Ovary (tissue), 9 donors: ENCODE data around the gene MYO15B. TPM values are rescaled to one million over a fixed set of nuclear protein-coding genes. Genes with fewer than 3 reads are reported as not detected.
A peak's percentile ranks its signal among the peaks of the same experiment; 100 is the strongest.
"Not testable (repeated sequence)": the region's sequence is repeated elsewhere in the genome, so short reads cannot be mapped to it uniquely, and the experiment has no call there.

Source experiments
- DNase-seq, 5 donors: peaks; one replicate each; pipeline ENCODE4 v3.0.0-alpha.2; 2019 to 2020
- H3K27ac ChIP-seq, 2 donors: fragments of 200-600 bp; one replicate each; pipeline versions ENCODE4 v1.5.1 to v1.8.0; 2019 to 2022
- H3K27me3 ChIP-seq: fragments of 200-600 bp; one replicate; pipeline ENCODE4 v1.8.0; 2022
- H3K36me3 ChIP-seq: fragments of 200-600 bp; sonication (generic); one replicate; pipeline ENCODE4 v1.5.1; 2019
- H3K4me1 ChIP-seq: one replicate; pipeline ENCODE4 v1.8.1; 2013; ENCODE audit warnings: mild to moderate bottlenecking, moderate library complexity; ENCODE audit not compliant: insufficient read depth
- H3K4me3 ChIP-seq: fragments of 200-600 bp; sonication (generic); one replicate; pipeline ENCODE4 v1.5.1; 2017
- H3K9me3 ChIP-seq, 2 donors: fragments of 200-600 bp in 1 of 2; sonication (generic) in 1 of 2; one replicate each; pipeline versions ENCODE4 v1.5.1 to v1.8.1; 2013 to 2019; ENCODE audit warnings: mild to moderate bottlenecking in 1 of 2, moderate library complexity in 1 of 2
- EP300 ChIP-seq: sonication (generic); formaldehyde crosslinking; IDR thresholded peaks from one replicate; pipeline ENCODE4 v1.6.1; 2017; ENCODE audit warnings: antibody characterized with exemption
- POLR2A ChIP-seq: fragments of 450-650 bp; IDR thresholded peaks from one replicate; pipeline ENCODE4 v1.6.1; 2017; ENCODE audit warnings: antibody characterized with exemption, mild to moderate bottlenecking, moderate library complexity
- WGBS, 3 donors: extraction: QIAGEN DNeasy Blood & Tissue Kit in 1 of 3; methylation state at CpG; one replicate each; pipeline versions ENCODE4 v1.1.5 to v1.1.7; 2013 to 2017; 5-methylcytosine and 5-hydroxymethylcytosine counted together
- intact Hi-C, 4 donors: fragments of 100-400 bp; cut with DNase I; formaldehyde crosslinking; loops; one replicate each; pipeline versions ENCODE4 v1.11.0 to v1.15.1; 2022 to 2023
- polyA plus RNA-seq, 2 donors: library from polyadenylated mRNA; stranded (reverse); fragments of 200-250 nt in 1 of 2; fragments of 350-450 nt in 1 of 2; fragmentation: Illumina TruSeq in 1 of 2; extraction: RNeasy Lipid Tissue Mini Kit (QIAGEN cat#74804) in 1 of 2; gene quantifications; one replicate each; pipeline ENCODE4 v1.2.3, GENCODE V29; 2013 to 2014
- total RNA-seq, 7 donors: library from RNA; depleted of rRNA in 2 of 7; stranded (reverse); fragments of >200 nt in 2 of 7; fragmentation: NEBNext Ultra II Directional in 3 of 7; extraction: Animal tissue kit (Norgen Biotek cat#: 25700) in 3 of 7; gene quantifications; one replicate each; pipeline versions ENCODE4 v1.1.0 to v1.2.4, GENCODE V29; 2016 to 2023
- TF ChIP-seq, protein P1 (sequence below), 3 donors: fragments of 450-650 bp in 2 of 3; fragments of 200-600 bp in 1 of 3; IDR thresholded peaks; one replicate each; pipeline versions ENCODE4 v1.5.1 to v1.8.0; 2016 to 2022; ENCODE audit warnings: antibody characterized with exemption in 3 of 3, mild to moderate bottlenecking in 1 of 3
- donor health status: DM: no; HTN: no; CAD: no; lungs with moderate emphysema.
- donor health status: DM: no; HTN: no; CAD: no.
- donor health status: Bipolar disorder and iron deficiency.
- donor health status: DM: yes; HTN: yes; CAD: no.
- donor health status: DM: no; HTN: no; CAD: no.
- donor health status: DM: yes; HTN: yes; CAD: no.

The MYO15B gene
- total and polyA plus RNA-seq, 9 donors, result 31.0 to 383 (median 238) TPM

DNA sequence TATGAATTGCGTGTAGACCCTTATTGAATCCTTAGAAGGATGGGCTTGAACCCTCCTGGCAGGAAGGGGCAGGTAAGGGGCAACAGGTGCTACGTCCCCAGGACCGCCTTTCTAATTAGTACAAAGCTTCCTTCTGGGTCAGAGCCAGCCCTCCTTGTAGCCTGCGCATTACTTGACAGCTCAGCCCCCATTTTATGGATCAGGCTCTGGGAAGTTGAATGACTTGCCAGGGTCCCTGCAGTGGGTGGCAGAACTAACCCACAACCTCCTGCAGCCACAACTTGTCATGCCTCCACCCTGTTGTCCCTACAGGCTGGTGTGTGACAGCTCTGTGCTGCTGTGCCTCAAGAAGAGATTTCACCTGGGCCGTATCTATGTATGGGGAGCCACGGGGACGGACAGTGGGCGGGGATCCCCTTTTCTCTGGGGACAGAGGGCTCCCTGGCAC lies 2.7 kb downstream of the MYO15B start:
- intact Hi-C loops, result loop anchor here in 1 of 4 donors (2.0 kb wide), 1 partner anchor 42 kb away; the partner anchor contains the start of gene SMIM5

DNA sequence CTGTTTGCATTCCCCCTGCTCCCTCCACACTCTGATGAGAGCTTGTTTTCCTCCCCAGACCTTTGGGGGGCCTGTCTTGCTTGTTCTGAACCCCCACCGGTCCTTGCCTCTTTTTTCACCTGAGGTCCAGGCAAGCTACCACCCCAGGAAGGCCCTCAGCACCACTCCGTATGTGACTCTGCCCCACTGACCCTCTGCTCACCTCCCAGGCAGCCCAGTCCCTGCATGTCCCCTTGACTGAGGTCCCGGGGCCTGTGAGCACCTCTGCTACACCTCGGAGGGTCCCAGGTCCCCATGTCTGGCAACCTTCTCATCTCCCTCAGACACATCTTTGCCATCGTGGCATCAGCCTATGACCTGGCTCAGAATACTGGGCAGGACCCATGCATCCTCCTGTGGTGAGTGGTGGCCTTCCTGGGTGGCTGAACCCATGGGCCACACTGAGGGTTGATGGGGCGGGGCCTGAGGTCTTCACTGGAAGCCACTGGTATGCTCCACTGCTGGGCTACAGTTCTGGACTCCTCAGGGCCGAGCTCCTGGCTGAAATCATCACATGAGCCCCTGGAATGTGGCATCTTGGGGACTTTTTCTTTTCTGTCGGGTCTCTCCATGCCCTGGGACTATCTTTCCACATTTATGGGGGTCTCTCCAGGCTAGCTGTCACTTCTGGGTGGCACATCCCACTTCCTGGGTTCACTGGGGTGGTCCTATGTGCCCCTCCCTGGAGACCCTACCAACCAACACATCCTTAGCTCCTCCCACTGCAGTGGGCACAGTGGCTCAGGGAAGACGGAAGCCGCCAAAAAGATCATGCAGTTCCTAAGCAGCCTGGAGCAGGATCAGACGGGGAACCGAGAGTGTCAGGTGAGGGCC lies 3.5 kb downstream of the MYO15B start:
- 76 to 91% (median 89%) methylated on average over 12 of the region's 12 CpGs for WGBS, 3 donors
- TF ChIP-seq POLR2A, result no peak
- TF ChIP-seq, protein P1, sequence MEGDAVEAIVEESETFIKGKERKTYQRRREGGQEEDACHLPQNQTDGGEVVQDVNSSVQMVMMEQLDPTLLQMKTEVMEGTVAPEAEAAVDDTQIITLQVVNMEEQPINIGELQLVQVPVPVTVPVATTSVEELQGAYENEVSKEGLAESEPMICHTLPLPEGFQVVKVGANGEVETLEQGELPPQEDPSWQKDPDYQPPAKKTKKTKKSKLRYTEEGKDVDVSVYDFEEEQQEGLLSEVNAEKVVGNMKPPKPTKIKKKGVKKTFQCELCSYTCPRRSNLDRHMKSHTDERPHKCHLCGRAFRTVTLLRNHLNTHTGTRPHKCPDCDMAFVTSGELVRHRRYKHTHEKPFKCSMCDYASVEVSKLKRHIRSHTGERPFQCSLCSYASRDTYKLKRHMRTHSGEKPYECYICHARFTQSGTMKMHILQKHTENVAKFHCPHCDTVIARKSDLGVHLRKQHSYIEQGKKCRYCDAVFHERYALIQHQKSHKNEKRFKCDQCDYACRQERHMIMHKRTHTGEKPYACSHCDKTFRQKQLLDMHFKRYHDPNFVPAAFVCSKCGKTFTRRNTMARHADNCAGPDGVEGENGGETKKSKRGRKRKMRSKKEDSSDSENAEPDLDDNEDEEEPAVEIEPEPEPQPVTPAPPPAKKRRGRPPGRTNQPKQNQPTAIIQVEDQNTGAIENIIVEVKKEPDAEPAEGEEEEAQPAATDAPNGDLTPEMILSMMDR (IDR thresholded peaks at IDR 0.05), result no peak
- TF ChIP-seq EP300, result no peak
- intact Hi-C loops, result loop anchor here in 1 of 4 donors (2.0 kb wide), 1 partner anchor 42 kb away; the partner anchor contains the start of gene SMIM5
- Histone ChIP-seq H3K4me1 (peaks cover 6% of the 10 kb centered on the region), H3K4me3 (no peak overlapping the region), H3K36me3 (no peaks in the 10 kb centered on the region), H3K27ac (no peak overlapping the region), H3K27me3 (no peaks in the 10 kb centered on the region), H3K9me3 (no peaks in the 10 kb centered on the region)
- no peak for DNase-seq

More for the DNA sequence above, 2.7 kb downstream of the MYO15B start:
- Histone ChIP-seq H3K27me3 (no peaks in the 10 kb centered on the region), H3K27ac (peak overlapping the region in 1 of 2 donors; percentile 86), H3K36me3 (no peaks in the 10 kb centered on the region), H3K4me1 (peaks cover 6% of the 10 kb centered on the region), H3K4me3 (no peak overlapping the region), H3K9me3 (no peaks in the 10 kb centered on the region)
- no peak for DNase-seq
- no peak for TF ChIP-seq EP300
- no peak for TF ChIP-seq POLR2A
- TF ChIP-seq, protein P1 (IDR thresholded peaks at IDR 0.05), result no peak
- WGBS, 3 donors, result 87 to 91% (median 91%) methylated on average over 7 to 8 of the region's 8 CpGs

DNA sequence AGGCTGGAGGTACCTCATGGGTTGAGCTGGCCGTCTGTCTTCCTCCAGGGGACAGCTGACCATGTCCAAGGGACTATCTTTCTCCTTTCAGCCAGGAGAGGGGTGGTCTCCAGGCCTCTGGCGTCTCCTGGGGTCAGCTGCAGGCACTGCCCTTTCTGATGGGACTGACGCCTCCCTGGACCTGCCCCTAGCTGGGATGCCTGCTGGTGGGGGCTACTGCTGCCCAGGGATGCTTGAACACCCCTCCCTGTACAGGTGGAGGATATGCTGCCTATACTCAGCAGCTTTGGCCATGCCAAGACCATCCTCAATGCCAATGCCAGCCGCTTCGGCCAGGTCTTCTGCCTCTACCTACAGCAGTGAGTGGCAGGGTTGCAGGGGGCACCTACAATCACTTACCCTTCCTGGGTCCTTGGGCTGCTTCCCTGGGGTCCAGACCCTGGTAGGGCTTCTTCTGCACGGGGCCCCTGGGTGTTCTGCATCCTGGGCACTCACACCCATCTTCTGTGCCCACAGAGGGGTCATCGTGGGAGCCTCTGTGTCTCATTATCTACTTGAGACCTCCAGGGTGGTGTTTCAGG lies 4.2 kb downstream of the MYO15B start:
- no peak for DNase-seq
- Histone ChIP-seq H3K9me3 (no peaks in the 10 kb centered on the region), H3K4me1 (peaks cover 6% of the 10 kb centered on the region), H3K27me3 (no peaks in the 10 kb centered on the region), H3K4me3 (no peak overlapping the region), H3K27ac (no peak overlapping the region), H3K36me3 (no peaks in the 10 kb centered on the region)
- 88 to 94% (median 90%) methylated on average over 6 to 7 of the region's 7 CpGs for WGBS, 3 donors
- intact Hi-C loops, result loop anchor here in 1 of 4 donors (2.0 kb wide), 1 partner anchor 41 kb away; the partner anchor contains the start of gene SMIM5
- TF ChIP-seq POLR2A (no peak), EP300 (no peak)
- TF ChIP-seq, protein P1 (IDR thresholded peaks at IDR 0.05), result no peak

DNA sequence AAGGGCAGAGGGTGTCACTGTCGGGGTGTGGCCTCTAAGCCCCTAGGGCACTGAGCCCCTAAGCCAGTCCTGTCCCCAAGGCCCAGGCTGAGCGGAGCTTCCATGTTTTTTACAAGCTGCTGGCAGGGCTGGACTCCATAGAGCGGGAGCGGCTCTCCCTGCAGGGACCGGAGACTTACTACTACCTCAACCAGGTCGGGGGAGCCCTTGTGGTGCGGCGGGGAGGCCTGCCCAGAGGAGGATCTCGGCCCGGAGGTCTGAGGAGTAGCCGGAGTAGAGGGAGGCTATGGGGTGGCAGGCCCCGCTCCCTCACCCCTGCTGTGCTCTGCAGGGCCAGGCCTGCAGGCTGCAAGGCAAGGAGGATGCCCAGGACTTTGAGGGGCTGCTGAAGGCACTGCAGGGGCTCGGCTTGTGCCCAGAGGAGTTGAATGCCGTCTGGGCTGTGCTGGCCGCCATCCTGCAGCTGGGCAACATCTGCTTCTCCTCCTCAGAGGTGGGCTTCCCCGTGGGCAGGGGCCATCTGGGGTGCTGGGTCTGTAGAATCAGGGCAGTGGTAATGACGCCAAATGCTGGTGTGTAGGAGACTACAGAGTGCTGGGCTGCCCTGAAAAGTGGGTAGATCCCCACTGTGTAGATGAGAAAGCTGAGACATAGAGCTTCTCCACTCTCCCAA lies 4.9 kb downstream of the MYO15B start:
- 84 to 91% (median 87%) methylated on average over 16 to 17 of the region's 17 CpGs for WGBS, 3 donors
- intact Hi-C loops, result no loop called here

DNA sequence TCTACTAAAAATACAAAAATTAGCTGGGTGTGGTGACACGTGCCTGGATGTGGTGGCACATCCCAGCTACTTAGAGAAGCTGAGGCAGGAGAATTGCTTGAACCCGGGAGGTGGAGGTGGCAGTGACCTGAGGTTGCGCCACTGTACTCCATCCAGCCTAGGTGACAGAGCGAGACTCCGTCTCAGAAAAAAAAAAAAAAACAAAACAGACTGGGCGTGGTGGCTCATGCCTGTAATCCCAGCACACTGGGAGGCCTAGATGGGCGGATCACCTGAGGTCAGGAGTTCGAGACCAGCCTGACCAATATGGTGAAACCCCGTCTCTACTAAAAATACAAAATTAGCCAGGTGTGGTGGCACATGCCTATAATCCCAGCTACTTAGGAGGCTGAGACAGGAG lies 5.8 kb downstream of the MYO15B start:
- H3K27ac ChIP-seq, H3K9me3 ChIP-seq, H3K4me1 ChIP-seq, H3K36me3 ChIP-seq, H3K4me3 ChIP-seq, DNase-seq, H3K27me3 ChIP-seq, intact Hi-C loops: not testable (repeated sequence)
- WGBS, 3 donors, result 92 to 94% (median 92%) methylated on average over 9 of the region's 9 CpGs

More for the DNA sequence above, 4.9 kb downstream of the MYO15B start:
- Histone ChIP-seq H3K27me3 (no peaks in the 10 kb centered on the region), H3K36me3 (no peaks in the 10 kb centered on the region), H3K27ac (no peak overlapping the region), H3K9me3 (no peaks in the 10 kb centered on the region), H3K4me3 (no peak overlapping the region), H3K4me1 (peaks cover 5% of the 10 kb centered on the region)
- TF ChIP-seq EP300 (no peak), POLR2A (no peak)
- DNase-seq, result no peak
